ENCODE measurements around the gene EEFSEC.

EEFSEC gene

DNA sequence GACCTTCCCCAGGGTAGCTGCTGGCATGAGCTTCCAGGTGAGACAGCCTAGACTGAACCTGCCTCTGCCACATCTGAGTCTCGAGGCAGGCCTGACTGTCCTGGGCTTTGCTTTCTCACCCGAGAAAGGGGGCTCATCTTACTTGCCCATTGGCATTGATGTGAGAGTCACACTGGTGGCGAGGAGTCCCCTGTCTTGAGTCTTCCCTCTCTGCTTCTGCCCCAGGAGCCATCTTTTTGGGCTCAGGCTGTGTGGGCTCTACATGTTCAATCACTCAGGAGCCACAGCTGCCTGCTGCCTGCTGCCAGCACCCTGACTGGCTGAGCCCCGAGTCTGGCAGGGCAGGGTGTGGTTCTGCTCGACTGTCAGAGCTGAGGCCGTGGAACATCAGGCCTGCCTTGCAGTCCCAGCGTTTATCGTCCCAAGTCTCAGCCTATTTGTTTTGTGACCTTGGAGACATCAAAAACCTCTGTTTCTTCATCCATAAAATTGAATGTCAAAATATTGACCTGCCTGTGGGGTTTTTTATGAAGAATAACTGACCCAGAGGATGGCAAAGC is 180.9 kb downstream of the EEFSEC start:
- DNase-seq (ENCODE audit: low read depth in 1 of 2, low spot score in 1 of 2) = no peak
- no peaks in the 10 kb centered on the region for H3K27me3 ChIP-seq (ENCODE audit: insufficient read depth, poor library complexity, severe bottlenecking)
- no peak overlapping the region for H3K27ac ChIP-seq (replicated peaks)
- no peak overlapping the region for H3K4me3 ChIP-seq (replicated peaks; ENCODE audit: insufficient read depth, low read length)
- no peak for TF ChIP-seq GABPA (IDR thresholded peaks at IDR 0.05; ENCODE audit: low read depth)
- TF ChIP-seq POLR2AphosphoS5 (IDR thresholded peaks at IDR 0.05; ENCODE audit: low read depth) = no peak
- TF ChIP-seq, protein P1, sequence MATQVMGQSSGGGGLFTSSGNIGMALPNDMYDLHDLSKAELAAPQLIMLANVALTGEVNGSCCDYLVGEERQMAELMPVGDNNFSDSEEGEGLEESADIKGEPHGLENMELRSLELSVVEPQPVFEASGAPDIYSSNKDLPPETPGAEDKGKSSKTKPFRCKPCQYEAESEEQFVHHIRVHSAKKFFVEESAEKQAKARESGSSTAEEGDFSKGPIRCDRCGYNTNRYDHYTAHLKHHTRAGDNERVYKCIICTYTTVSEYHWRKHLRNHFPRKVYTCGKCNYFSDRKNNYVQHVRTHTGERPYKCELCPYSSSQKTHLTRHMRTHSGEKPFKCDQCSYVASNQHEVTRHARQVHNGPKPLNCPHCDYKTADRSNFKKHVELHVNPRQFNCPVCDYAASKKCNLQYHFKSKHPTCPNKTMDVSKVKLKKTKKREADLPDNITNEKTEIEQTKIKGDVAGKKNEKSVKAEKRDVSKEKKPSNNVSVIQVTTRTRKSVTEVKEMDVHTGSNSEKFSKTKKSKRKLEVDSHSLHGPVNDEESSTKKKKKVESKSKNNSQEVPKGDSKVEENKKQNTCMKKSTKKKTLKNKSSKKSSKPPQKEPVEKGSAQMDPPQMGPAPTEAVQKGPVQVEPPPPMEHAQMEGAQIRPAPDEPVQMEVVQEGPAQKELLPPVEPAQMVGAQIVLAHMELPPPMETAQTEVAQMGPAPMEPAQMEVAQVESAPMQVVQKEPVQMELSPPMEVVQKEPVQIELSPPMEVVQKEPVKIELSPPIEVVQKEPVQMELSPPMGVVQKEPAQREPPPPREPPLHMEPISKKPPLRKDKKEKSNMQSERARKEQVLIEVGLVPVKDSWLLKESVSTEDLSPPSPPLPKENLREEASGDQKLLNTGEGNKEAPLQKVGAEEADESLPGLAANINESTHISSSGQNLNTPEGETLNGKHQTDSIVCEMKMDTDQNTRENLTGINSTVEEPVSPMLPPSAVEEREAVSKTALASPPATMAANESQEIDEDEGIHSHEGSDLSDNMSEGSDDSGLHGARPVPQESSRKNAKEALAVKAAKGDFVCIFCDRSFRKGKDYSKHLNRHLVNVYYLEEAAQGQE (IDR thresholded peaks at IDR 0.05; ENCODE audit: insufficient replicate concordance, low read depth) = no peak
- TF ChIP-seq, protein P2, sequence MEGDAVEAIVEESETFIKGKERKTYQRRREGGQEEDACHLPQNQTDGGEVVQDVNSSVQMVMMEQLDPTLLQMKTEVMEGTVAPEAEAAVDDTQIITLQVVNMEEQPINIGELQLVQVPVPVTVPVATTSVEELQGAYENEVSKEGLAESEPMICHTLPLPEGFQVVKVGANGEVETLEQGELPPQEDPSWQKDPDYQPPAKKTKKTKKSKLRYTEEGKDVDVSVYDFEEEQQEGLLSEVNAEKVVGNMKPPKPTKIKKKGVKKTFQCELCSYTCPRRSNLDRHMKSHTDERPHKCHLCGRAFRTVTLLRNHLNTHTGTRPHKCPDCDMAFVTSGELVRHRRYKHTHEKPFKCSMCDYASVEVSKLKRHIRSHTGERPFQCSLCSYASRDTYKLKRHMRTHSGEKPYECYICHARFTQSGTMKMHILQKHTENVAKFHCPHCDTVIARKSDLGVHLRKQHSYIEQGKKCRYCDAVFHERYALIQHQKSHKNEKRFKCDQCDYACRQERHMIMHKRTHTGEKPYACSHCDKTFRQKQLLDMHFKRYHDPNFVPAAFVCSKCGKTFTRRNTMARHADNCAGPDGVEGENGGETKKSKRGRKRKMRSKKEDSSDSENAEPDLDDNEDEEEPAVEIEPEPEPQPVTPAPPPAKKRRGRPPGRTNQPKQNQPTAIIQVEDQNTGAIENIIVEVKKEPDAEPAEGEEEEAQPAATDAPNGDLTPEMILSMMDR (IDR thresholded peaks at IDR 0.05; ENCODE audit: insufficient read depth, low read length) = no peak

DNA sequence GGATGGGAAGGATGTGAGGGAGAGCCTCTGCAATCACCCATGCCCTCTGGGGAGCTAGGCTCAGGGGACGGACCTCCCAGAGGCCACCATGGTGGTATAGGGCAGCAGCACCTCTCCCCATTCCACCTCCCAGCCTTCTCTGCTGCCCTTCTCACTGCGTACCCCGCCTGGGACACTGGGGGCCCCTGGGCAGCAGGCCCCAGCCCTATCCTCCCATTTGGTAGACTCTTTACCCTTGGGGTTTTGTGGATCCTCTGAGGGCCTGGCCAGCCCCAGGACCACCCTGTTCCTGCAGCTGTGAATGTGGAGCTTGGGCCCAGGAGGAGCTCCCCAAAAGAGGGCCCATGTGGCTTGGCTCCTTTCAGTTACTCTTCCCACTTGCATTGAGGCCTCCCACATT is 181.5 kb downstream of the EEFSEC start:
- no peaks in the 10 kb centered on the region for H3K27me3 ChIP-seq (ENCODE audit: insufficient read depth, poor library complexity, severe bottlenecking)
- DNase-seq (ENCODE audit: low read depth in 1 of 2, low spot score in 1 of 2) = no peak
- H3K4me3 ChIP-seq (replicated peaks; ENCODE audit: insufficient read depth, low read length) = no peak overlapping the region
- TF ChIP-seq POLR2AphosphoS5 (IDR thresholded peaks at IDR 0.05; ENCODE audit: low read depth) = no peak
- no peak for TF ChIP-seq GABPA (IDR thresholded peaks at IDR 0.05; ENCODE audit: low read depth)
- TF ChIP-seq, protein P2 (IDR thresholded peaks at IDR 0.05; ENCODE audit: insufficient read depth, low read length) = no peak
- TF ChIP-seq SPI1 (IDR thresholded peaks at IDR 0.05; ENCODE audit: borderline replicate concordance, low read depth) = no peak
- TF ChIP-seq, protein P1 (IDR thresholded peaks at IDR 0.05; ENCODE audit: insufficient replicate concordance, low read depth) = no peak
- H3K27ac ChIP-seq (replicated peaks) = no peak overlapping the region

DNA sequence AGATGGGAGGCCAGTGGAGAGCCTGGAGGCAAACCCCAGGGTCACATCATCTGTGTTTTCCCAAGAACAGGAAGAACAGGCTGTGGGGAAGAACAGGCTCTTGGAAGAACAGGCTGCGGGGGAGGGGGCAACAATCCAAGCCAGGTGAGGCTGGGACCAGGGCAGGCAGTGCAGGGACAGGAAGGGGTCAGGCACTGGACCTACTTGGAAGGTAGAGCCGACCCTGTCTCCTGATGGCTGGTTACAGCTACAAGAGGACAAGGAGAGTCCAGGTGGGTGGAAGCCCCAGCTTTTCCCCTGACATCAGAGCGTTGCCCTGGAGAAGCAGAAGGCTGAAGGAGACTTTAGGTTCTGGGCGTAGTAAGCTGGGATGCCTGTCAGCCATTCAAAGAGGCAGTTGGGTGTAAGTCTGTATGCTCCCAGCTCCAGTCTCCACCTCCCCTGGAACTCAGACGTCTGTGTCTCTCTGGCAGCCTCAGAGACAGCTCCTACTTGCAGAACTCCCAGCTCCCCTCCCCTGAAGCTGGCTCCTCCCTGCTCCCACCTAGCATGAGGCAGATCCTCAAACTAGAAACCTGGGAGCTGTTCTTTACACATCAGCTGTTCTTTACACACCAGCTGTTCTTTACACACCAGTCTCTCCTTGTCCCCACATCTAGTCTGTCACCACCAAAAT is 182.5 kb downstream of the EEFSEC start:
- no peak for DNase-seq (ENCODE audit: low read depth in 1 of 2, low spot score in 1 of 2)
- TF ChIP-seq, protein P1 (IDR thresholded peaks at IDR 0.05; ENCODE audit: insufficient replicate concordance, low read depth) = no peak
- TF ChIP-seq POLR2AphosphoS5 (IDR thresholded peaks at IDR 0.05; ENCODE audit: low read depth) (no peak), GABPA (IDR thresholded peaks at IDR 0.05; ENCODE audit: low read depth) (no peak), SPI1 (IDR thresholded peaks at IDR 0.05; ENCODE audit: borderline replicate concordance, low read depth) (no peak)
- TF ChIP-seq, protein P2 (IDR thresholded peaks at IDR 0.05; ENCODE audit: insufficient read depth, low read length) = no peak
- no peaks in the 10 kb centered on the region for H3K27me3 ChIP-seq (ENCODE audit: insufficient read depth, poor library complexity, severe bottlenecking)
- H3K27ac ChIP-seq (replicated peaks) = no peak overlapping the region
- no peak overlapping the region for H3K4me3 ChIP-seq (replicated peaks; ENCODE audit: insufficient read depth, low read length)

Data from HL-60 (cell line).